Coronary artery (tissue), 2 donors: ENCODE data around the gene SECISBP2L.

Experiments
- DNase-seq: peaks from one replicate; pipeline ENCODE4 v3.0.0-alpha.2; 2017; ENCODE audit warnings: low spot score
- H3K27ac ChIP-seq, 2 donors: fragments of 200-600 bp; sonication (generic); one replicate each; pipeline ENCODE4 v1.5.1; 2016 to 2019
- H3K4me3 ChIP-seq: fragments of 200-600 bp; sonication (generic); 2 replicates; pipeline ENCODE4 v1.5.1; 2016; ENCODE audit warnings: mild to moderate bottlenecking, moderate library complexity
- CTCF ChIP-seq: fragments of 200-600 bp; sonication (generic); IDR thresholded peaks from one replicate; pipeline ENCODE4 v1.5.1; 2019; ENCODE audit warnings: antibody characterized with exemption

Gene SECISBP2L

DNA sequence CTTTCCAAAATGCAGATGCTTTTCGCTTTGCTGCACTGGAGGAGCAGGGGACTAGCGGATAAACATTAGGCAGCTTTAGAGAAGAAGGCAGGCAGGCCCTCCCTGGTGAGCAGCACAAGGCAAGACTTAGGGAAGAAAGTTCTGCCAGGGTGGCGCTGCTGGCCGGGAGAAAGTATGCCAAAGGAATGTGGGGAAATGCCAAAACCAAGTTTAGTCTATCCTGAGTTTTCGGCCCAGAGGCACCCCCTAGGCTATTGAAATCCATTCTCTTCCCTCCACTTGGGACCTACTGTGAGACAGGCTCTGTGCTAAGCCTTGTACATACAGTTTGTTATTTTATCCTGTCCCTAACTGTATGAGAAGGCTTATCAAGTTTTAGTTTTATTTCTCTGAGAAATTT is 91.7 kb downstream of the SECISBP2L start:
- H3K27ac ChIP-seq, result peak overlapping the region; percentile 62 to 89
- no peak for DNase-seq

DNA sequence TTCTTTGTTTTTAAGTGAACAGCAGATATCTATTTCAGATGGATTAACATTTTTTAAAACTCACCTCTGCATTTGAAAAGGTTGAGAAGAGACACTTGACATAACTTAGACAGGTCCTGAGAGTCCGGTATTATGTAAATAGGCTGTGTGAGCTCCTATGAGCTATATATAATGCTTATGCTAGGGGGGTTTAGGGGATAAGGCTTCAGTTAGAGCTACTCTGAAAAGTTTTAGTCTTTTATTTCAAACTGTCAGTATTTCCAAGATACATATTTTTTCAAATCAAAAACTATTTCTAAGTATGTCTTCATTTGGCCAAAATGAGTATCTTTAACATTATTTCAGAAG is 99.4 kb downstream of the SECISBP2L start:
- DNase-seq, result no peak
- Histone ChIP-seq H3K4me3 (peak overlapping the region; percentile 32), H3K27ac (peak overlapping the region; percentile 70 to 90)
- TF ChIP-seq CTCF, result no peak

More for the DNA sequence above, 91.7 kb downstream of the SECISBP2L start:
- peak overlapping the region; percentile 14 for H3K4me3 ChIP-seq
- TF ChIP-seq CTCF, result no peak

DNA sequence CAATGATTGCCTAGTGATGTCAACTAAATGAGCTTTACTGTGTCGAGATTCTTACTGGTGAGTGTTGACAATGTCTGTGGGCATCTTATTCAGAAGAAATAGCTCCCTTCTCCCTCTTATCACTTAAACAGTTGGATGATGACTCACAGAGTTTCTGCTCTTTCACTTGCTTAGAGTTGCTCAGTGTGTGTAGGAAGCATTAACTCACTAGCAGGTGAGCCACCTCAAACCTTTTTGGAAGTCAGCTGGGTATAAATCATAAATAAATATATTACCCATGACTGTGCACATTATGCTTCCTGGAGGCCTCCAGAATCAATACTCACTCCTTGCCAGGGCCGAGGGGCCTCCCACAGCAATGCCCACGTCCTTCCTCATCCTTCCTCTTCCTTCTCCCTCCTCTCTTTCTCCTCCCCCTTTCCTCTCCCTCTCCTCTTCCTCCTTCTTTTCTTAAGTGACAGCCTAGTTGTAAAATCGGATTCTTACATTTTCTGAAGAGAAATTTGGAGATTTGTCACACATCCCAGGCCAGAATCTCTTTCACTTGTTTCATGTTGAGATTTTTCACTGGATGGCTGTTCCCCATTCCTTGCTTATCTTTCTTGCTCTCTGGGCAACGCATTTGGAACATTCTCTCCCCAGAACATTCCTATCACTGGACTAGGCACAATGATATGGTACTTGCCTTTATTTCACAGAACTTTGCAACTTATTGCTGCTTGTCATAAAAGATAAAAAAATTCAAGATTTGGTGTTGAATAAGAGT is 100.0 kb downstream of the SECISBP2L start:
- no peak for DNase-seq
- H3K4me3 ChIP-seq, result peak overlapping the region; percentile 32
- TF ChIP-seq CTCF, result no peak
- peak overlapping the region; percentile 70 to 90 for H3K27ac ChIP-seq

- H3K4me3 ChIP-seq, result no peak overlapping the region
- DNase-seq, result no peak
- no peak for TF ChIP-seq CTCF
- H3K27ac ChIP-seq, result peak overlapping the region; percentile 70 to 90
Observed at GRCh38 chr15:48945386-48945785, 100.9 kb downstream of the SECISBP2L start.

DNA sequence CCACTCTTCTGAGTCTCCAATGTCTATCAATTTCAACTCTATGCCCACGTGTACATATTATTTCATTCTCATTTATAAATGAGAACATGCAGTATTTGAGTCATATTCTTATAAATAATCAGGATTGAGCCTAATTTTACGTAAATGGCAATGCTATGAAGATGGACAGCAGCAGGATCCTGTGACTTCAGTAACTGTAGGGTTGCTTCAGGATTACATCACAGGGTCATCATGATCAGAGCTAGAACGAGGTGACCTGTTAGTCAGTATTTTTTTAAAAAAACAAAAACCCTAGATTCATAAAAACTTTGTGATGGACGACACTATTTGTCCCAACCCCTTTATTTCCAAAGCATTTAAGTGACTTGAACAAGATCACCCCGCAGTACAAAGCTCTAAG is 104.3 kb downstream of the SECISBP2L start:
- TF ChIP-seq CTCF, result no peak
- DNase-seq, result no peak
- Histone ChIP-seq H3K4me3 (no peak overlapping the region), H3K27ac (no peak overlapping the region)

DNA sequence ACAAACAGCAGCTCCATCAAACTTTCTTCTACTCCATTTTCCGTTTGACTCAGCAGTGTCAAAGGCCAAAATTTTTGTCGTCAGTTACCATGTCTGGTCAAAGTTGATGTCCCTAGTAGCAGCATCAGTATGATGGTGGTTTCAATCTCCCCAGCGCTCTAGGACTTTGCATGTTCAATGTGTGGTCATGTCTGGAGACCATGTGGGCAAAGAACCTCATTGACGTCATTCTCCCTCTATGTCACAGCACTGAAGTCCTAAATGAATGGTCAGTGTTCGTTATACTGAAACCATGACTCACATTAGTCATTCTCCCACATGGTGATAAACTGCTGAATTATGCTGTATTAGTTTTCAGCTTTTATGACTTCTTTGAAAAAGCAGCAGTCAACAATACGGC is 105.7 kb downstream of the SECISBP2L start:
- peak overlapping the region in 1 of 2 donors; percentile 3 for H3K27ac ChIP-seq
- H3K4me3 ChIP-seq, result no peak overlapping the region
- no peak for TF ChIP-seq CTCF
- no peak for DNase-seq

DNA sequence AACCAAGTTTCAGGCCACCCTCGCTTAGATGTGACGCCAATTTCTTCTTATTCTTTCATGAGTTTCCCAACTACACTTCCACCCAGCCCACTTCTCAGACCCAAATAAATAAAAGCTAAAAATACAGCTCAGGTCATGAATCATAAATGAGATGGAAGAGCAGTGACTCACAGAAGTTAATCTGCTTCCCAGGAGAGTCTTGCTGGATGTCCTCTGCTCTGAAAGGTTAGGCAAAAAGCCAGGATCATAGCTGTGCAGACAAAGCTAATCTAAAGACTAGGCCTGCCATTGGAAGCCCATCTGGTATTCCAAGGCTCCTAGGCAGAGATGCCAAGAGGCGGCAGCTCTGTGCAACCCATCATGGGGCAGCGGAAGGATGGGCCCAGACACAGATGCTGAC is 106.6 kb downstream of the SECISBP2L start:
- Histone ChIP-seq H3K4me3 (no peak overlapping the region), H3K27ac (peak overlapping the region in 1 of 2 donors; percentile 69)
- DNase-seq, result no peak
- no peak for TF ChIP-seq CTCF
